Bronchial epithelial cell (primary cell): ENCODE measurements around the gene SGSH. TPM values are rescaled to one million over a fixed set of nuclear protein-coding genes. Genes with fewer than 3 reads are reported as not detected.

ENCODE experiments used
- DNase-seq: peaks from one replicate; pipeline ENCODE4 v3.0.0-alpha.2; 2010; ENCODE audit warnings: low read depth
- FAIRE-seq: peaks from 2 replicates; lab custom pipeline; 2011; peaks lifted over from hg19 to GRCh38; lab: Jason Lieb, UNC
- H3K27me3 ChIP-seq: 2 replicates; pipeline ENCODE4 v1.5.1; 2011; ENCODE audit warnings: low read length; ENCODE audit not compliant: control insufficient read depth, insufficient read depth
- H3K36me3 ChIP-seq: 2 replicates; pipeline ENCODE4 v1.5.1; 2011; ENCODE audit warnings: low read length; ENCODE audit not compliant: control insufficient read depth, insufficient read depth
- H3K4me3 ChIP-seq: 2 replicates; pipeline ENCODE4 v1.5.1; 2011; ENCODE audit warnings: mild to moderate bottlenecking, low read depth, low read length, control low read depth
- CTCF ChIP-seq: IDR thresholded peaks from 2 replicates; pipeline ENCODE4 v1.5.1; 2011; ENCODE audit warnings: mild to moderate bottlenecking, moderate library complexity, low read length, control low read depth, inconsistent platforms; ENCODE audit not compliant: insufficient read depth, severe bottlenecking
- total RNA-seq: library from RNA; depleted of rRNA; stranded (reverse); fragments of >200 nt; gene quantifications from 2 replicates; pipeline ENCODE4 v1.2.1, GENCODE V29; 2014

SGSH gene
- total RNA-seq, 1 donor from 2014 or later: 6.1 TPM

GRCh38 chr17:80218391-80218790, 1.7 kb downstream of the SGSH start:
- FAIRE-seq: no peak
- no peak for DNase-seq

GRCh38 chr17:80217703-80218362, 2.3 kb downstream of the SGSH start:
- no peak for TF ChIP-seq CTCF
- peak; percentile 66 for FAIRE-seq

More at GRCh38 chr17:80218391-80218790, 1.7 kb downstream of the SGSH start:
- H3K4me3 ChIP-seq: no peak overlapping the region
- H3K36me3 ChIP-seq: no peaks in the 10 kb centered on the region
- no peak for TF ChIP-seq CTCF
- peaks cover 3% of the 10 kb centered on the region for H3K27me3 ChIP-seq

GRCh38 chr17:80216473-80217456, 3.4 kb downstream of the SGSH start:
- no peak for TF ChIP-seq CTCF
- DNase-seq (no peak), FAIRE-seq (peak; percentile 77)
- Histone ChIP-seq H3K4me3 (no peak overlapping the region), H3K27me3 (peaks cover 3% of the 10 kb centered on the region), H3K36me3 (peaks cover under 1% of the 10 kb centered on the region)

More at GRCh38 chr17:80217703-80218362, 2.3 kb downstream of the SGSH start:
- no peak overlapping the region for H3K4me3 ChIP-seq
- H3K36me3 ChIP-seq: no peaks in the 10 kb centered on the region
- no peak for DNase-seq
- peaks cover 3% of the 10 kb centered on the region for H3K27me3 ChIP-seq

GRCh38 chr17:80214878-80215210, 5.3 kb downstream of the SGSH start:
- Histone ChIP-seq H3K36me3 (peaks cover 4% of the 10 kb centered on the region), H3K27me3 (no peaks in the 10 kb centered on the region), H3K4me3 (no peak overlapping the region)
- DNase-seq: no peak
- TF ChIP-seq CTCF: no peak
- FAIRE-seq: no peak

GRCh38 chr17:80214012-80214877, 5.9 kb downstream of the SGSH start:
- Histone ChIP-seq H3K36me3 (peaks cover 4% of the 10 kb centered on the region), H3K4me3 (no peak overlapping the region), H3K27me3 (no peaks in the 10 kb centered on the region)
- FAIRE-seq (no peak), DNase-seq (no peak)
- TF ChIP-seq CTCF: no peak
